GM21515 (cell line): ENCODE results near the gene CATSPER4.

Experiments used
- ATAC-seq: cut with Tn5 transposase; IDR thresholded peaks from one replicate; pipeline ENCODE4 v1.9.1; 2021; ENCODE audit not compliant: unreplicated experiment

Gene CATSPER4

DNA sequence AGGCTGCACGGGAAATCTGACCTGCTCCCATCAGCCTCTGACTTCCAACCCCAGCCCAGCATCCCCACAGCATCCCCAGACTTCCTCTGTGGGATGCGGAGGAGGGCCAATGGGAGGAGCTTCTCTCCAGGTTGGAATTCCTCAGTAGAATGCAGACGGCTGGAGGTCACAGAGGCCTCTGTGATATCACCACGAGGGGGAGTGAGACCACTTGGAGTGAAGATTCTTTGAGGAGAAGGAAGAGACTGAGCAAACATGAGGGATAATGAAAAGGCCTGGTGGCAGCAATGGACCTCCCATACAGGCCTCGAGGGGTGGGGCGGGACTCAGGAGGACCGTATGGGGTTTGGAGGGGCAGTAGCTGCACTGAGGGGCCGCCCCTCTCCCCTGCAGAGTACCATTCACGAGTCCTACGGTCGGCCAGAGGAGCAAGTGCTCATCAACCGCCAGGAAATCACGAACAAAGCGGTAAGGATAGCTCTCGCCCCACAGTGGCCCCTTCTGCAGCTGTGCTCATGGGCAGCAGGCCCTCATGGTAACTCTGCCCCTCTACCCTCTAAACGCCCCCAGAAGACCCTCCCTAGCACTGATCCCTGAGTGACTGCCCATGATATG is at the start of gene CATSPER4:
CATSPER4 (plus strand) TSS at position 230 of the 615 bp plus-strand sequence; CDS start at position 256, 26 bp downstream.
- no peak for ATAC-seq

DNA sequence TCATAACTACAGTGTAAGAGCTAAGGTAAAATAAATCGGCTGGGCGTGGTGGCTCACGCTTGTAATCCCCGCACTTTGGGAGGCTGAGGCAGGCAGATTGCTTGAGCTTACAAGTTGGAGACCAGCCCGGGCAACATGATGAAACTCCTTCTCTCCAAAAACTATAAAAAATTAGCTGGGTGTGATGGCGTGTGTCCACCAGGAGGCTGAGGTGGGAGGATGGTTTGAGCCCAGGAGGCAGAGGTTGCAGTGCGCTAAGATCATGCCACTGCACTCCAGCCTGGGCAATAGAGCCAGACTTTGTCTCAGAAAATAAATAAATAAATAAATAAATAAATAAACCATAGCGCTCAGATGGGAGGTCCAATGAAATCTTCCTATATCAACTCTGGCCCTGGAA is 48.2 kb upstream of the CATSPER4 start:
- ATAC-seq = no peak

DNA sequence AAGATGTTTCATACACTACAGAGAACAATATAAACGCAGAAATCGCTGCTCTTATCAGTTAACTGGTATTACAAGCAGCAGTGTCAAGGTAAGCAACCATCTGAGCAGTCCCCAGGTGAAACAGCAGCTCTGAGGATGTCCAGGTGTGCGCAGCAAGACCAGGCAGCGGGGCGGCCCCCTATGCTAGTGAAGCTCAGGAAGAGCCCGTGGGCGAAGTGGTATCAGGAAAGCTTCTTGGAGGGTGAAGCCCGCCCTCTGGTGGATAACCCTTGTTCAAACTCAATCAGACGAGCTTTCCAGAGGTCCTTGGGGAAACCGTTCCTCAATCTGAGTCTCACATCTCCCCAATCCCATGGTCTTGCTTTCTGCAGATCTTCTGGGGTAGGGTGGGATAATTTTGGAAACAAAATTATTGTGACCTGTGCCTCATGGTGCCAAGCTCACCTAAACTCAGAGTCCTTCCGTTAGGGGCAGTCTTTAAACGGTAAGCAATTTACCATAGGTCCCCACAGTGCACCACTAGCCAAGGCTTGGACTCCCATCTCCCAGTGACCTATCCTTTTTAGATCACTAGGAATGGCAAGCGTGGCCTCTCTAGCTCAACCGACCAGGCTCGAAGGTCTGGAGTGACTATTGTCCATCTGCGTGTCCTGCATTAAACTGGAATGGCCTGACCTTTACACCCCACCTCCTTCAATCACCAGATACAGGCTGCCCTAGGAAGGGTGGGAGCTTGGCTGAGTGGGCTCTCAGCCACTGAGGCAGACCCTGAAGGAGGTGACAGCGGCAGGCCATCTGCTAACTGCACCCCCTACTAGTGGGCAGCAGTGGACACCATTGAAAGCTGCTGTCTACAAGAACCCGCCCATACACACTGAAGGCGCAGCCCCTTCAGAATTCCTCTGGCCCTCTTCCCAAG is 45.1 kb upstream of the CATSPER4 start:
- ATAC-seq = no peak

DNA sequence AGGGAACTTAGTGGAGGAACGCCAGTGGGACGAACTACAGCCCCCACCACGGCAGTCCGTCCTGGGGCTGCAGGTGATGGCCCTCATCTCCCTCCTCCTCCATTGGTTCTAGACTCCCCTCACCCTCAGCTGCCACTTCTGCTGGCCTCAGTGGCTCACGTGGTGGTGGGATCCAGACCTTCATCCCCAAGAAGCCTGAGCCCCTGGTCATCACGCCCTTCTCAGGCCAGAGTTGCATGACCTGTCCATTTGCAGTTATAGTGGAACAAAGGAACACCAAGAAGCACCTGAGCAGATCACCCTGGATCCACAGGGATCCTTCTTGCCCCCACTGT is 44.5 kb upstream of the CATSPER4 start:
- no peak for ATAC-seq

DNA sequence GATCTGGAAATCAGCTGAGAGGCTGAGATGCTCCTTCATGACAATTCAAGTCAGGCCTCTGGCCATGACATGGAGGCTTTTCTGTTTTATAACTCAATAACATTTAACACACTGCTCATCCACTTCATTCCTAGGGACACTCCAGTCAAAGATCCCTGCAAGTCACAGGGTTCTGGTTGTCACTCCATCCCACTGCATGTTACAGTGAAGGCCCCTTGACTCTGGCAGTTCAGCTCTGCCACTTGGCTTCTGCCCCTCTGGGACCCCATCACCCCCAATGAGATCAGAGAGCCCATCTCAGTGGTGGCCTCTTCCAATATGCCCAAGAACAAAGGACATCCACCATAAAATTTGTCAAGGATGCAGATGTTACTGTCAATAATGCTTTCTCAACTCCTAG is 41.5 kb upstream of the CATSPER4 start:
- ATAC-seq = no peak

DNA sequence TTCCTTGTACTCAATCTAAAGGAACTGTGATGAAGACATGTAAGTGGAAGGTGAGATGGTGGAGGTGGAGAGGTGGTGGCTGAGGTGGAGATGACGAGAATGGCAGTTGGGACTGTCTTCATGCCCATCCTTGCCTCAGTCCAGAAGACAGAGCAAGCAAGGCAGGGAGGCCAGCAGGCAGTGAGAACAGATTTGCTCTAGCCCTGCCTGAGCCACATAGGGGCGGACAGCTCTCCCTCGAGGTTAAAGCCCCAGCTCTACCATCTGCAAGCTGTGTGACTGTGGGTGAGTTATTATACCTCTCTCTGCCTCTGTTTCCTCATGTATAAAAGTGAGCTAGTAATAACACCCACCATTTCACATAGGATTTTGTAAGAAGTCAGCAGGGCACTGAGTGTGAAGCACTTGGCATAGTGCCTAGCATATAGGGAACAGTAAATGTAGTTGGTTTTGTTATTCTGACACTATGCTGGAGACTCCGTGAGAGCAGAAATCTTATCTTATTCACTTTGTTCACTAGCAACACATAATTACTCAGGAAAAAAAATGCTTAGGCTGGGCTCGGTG is 36.4 kb upstream of the CATSPER4 start:
- no peak for ATAC-seq

DNA sequence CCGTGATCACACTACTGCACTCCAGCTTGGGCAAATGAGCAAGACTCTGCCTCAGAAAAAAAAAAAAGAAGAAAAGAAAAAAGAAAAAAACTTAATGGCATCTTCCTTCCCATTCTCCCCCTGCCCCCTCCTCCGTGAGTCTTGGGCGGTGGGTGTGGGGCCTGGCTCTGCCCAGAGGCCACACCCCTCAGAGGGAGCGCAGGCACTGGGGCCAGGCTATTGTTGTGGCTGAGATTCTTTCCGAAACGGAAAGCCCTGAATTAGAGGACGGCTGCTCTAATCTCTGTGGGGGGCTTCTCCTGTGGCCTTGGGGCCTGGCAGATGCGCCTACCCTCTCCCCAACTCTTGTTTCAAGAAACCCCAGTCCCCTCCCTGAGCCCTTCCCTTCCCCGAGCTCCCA is 35.7 kb upstream of the CATSPER4 start:
- no peak for ATAC-seq

DNA sequence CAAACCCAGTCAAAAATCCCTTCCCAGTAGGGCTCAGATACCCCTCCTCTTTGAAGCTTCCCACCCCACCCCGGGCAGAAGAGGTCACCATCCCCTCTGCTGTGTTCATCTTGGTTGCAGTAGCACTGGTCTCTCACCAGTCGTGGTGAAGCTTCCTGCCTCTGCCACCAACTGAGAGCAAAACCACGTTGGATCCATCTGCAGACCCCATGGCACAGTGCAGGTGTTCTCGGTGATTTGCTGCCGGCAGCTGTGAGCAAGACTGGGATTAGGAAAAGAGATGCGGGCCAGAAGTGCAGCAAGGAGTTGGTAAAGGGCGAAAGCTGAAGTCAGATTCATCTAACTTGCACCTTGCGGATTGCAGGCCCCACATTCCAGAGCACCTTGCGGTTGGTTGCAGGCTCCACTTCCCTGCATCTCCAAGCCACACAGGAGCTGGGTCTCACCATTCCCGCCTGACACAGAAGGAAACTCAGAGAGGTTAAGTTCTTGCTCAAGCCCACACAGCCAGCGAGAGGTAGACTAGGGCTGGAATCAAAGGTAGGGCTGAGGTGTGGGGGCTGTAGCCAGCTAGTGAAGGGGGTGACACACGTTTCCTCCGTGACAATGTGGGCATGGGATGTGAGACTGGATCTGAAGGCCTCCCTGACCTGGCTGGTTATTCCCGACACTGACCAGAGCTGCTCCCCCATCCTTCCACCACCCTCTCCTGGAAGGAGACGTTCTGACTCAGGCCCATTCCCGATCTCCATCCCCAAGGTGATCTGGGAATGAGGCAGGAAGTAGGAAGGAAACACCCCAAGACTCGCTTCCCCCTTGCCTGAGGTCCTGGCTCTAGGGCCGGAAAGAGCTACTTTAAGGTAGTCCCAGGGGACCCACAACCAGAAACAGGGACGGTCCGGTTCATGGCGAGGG is 34.8 kb upstream of the CATSPER4 start:
- no peak for ATAC-seq

DNA sequence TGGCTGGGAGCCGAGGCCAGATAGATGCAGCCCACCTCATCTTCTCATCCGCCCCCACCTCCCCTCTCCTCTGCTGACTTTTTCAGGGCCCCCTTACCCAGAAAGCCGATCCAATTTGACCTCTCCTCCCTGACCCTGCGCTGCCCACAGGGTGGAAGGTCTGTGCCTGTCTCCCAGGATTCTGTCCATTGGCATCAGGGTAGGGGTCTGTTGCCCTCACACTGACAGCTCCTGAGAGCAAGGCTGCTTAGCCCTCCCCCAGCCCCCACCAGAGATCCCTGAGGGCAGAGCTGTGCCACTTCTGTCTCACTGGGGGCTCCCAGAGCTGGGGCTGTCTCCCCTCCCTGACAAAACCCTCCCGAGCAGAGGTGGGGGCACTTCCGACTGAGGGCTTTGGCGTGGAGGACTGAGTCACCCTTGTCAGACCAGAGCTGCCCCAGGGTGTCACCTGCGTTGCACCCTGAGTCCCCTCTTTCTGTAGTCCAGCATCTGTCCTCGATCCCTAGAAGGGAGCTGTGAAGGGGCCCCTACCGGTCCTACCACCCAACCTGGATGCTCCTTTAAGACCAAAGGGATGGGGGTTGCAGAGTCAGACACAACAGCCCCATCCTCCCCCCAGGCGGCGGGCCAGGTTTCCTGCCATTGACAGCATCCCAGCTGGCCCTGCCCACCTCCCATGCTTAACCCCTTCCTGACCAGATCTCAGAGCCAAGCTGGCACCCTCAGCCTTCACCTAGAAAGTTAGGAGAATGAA is 33.9 kb upstream of the CATSPER4 start:
- ATAC-seq = no peak

DNA sequence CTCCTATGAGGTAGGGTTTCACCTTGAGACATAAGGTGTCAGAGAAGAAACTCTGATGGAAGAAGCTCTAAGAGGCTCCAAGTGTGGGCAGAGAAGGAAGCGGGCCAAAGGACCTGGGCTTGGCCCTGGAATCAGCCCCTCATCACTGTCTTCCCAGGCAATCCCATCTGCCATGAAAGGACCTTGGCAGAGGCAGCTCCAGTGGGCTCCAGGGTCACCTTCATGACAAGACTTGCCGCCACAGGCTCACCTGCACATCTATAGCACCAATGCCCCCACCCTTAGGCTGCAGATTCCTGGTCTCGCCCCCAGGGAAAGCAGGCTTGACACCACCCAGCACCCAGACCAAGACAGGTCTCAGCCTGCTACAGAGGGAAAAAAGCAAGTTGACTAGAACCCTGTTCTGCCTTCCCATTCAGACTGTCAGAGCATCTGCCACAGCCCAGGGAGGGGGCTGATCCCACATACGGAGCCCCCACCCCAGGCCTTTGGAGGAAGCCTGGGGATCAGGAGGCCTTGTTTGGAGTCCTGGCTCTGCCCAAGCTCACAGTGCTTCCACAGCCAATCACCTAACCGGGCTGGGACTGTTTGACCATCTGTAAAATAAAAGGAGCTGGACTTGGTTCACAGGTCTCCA is 32.0 kb upstream of the CATSPER4 start:
- ATAC-seq = no peak

DNA sequence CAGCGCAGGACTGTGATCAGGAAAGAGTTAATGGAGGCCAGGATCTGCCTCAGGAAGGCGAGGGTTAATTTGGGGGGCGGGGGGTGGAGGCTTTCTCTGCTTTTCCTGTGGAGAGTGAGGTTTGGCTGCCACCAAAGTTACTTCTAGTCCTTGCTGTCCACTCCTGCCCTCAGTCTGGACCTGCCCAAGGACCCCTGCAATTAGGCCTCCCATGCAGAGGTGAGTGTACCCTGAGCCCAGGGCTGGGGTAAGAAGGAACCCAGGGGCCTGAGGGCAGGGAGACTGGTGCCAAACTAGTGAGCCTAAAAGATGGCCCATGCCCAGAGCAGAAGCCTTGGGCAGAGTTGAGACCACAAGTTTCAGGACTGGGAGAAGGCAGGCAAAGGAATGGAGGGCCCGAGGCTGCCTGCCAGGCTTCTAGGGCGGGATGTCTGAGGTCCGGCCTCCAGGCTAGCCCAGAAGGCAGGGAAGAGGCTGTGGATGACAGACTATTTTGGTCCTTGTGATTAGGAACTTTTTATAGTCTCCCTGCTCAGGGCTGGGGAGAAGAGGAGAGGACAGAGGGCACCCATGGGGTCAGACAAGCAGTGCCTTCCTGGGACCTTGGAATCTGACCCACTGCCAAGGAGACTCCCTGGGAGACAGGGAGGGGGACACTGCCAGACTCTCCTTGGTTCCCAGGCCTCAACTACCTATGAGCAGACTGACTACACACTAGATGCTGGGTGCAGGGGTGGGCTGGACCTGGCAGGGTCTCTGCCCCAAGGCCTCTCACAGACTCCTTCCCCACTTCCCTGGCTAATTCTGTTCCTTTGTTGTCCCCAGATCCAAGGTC is 31.3 kb upstream of the CATSPER4 start, which contains the start of gene FAM110D:
FAM110D (plus strand) TSS at position 172 of the 835 bp plus-strand sequence. CDS start 2,213 bp downstream, outside the sequence.
- no peak for ATAC-seq

DNA sequence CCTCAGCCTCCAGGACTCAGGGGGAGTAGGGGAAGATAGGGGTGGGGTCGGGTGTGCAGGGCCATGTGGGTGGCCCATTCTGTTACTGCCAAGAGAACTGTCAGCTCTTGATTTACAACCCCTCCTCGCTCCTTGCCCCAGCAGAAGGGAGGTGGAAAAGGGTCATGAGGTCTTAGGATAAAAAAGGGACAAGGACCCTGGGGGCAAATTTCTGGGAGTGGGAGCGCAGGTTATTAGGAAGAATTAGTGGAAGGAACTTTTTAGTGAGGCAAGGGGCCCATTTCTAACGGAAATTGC is 30.7 kb upstream of the CATSPER4 start:
- ATAC-seq = no peak

DNA sequence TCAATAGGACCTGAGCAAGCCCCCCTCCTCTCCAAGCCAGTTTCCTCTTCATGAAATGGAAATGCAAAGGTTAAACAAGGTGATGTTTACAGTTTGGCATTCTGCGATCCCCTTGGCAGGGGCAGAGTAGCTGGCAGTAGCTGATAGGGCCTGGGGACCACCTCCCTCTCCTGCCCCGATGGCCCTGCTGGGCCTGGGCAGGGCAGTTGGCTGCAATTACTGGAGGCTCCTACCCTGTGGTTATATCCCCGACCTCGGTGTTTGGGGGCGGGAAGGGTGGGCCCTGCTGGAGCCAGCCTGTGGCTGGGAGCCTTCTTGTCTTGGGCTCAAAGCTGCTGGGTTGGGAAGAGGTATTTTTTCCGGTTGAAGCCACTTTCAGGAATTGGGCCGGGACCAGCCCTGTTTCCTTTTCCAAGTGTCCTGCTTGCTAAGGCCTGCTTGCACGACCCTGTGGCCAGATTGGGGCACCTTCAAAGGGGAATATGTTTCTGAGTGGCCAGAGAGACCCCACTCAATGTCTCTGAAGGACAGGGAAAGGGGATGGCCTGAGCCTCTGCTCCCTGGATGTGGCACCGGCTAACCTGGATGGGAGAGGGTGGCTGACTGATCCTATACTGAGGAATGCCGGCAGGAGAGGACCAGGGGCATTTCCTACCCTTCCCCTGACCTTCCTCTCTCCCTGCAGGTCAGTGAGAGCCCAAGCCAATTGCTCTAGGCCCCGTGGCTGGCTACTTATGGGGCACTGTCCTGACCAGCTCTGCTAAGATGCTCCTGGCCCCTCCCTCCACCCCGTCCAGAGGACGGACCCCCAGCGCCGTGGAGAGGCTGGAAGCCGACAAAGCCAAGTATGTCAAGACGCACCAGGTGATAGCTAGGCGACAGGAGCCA is 29.6 kb upstream of the CATSPER4 start:
- no peak for ATAC-seq

DNA sequence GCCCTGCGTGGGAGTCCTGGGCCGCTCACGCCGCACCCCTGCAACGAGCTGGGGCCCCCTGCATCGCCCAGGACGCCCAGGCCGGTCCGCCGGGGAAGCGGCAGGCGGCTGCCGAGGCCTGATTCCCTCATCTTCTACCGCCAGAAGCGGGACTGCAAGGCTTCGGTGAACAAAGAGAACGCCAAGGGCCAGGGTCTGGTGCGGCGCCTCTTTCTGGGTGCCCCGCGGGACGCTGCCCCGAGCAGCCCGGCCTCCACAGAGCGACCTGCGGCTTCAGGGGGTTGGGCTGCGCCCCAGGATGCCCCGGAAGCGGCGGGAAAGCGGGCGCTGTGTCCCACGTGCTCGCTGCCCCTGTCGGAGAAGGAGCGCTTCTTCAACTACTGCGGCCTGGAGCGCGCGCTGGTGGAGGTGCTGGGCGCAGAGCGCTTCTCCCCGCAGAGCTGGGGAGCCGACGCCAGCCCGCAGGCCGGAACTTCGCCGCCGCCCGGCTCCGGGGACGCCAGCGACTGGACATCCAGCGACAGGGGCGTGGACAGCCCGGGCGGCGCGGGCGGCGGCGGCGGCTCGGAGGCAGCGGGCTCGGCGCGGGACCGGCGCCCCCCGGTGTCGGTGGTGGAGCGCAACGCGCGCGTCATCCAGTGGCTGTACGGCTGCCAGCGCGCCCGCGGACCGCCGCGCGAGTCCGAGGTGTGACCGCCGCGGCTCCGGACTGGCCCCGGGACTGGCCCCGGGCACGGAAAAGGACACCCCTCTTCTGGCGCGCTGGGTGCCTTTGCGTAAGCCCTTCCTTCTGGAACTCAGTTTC is 28.8 kb upstream of the CATSPER4 start:
- no peak for ATAC-seq

DNA sequence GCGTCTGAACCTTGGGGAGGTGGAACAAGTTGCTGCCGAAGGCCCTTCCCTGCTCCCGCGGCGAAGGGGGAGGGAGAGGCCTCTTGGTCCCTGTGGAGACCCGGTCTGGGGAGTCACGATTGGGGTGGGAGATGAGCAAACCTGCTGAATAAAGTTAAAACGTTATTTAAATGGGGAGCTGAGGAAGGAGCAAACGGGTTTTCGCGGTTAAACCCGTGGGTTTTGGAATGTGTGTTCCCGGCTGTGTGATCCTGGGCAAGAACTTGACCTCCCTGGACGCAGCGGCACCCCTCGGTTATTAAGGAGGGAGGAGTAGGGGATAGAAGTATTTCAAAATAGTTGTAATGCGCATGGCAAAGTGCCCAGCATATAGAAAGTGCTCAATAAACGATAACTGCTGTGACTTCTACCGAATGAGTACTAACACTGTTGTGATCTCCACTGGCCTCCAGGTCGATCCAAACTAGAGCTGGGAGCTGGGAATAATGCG is 28.1 kb upstream of the CATSPER4 start:
- no peak for ATAC-seq

DNA sequence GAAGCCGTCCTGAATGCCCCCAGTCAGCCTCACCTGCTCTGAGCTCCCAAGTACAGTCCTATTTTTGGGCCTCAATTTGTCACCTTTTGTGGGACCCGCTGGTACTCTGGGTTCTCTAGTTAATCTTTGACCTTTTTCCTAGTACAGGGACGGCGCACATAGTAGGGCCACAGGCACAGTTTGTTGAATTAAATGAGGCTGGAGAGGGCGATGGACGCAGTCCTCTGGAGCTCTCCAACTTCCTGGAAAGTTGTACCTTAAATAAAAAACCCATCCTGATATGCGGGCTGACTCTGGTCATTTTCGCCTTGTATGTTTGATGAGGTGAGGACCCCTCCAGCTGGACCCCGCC is 26.7 kb upstream of the CATSPER4 start:
- no peak for ATAC-seq
